ENCODE measurements around the gene ZXDC. TPM values are rescaled to one million over a fixed set of nuclear protein-coding genes. Genes with fewer than 3 reads are reported as not detected.

The ZXDC gene
- total and polyA plus RNA-seq, 2 donors (not counting 1 experiment from before 2014, with no cell fraction given): 38.9 to 70.9 TPM

DNA sequence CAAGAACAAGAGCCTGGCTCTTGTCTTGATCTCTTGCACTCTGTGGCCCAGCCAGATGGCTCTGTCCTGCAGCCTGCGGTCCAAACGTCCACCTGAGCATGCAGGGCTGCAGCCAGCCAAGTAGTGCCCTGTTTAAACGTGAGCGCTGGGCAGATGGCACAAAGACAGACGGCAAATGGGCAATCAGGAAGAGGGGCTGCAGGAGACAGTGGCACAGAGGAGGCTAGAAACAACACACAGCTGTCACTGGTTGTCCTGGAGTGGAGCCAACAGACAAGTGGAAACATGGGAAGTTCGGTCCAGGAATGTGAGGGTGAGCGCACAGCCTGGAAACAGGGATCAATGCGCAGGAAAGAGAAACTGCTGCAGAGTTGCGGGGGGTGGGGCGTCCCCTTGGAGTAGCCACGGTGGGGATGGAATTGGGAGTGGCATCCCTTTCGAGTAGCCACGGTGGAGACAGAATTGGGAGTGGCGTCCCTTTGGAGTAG, 10.7 kb upstream of the ZXDC start:
- no peaks in the 10 kb centered on the region for H4K20me1 ChIP-seq (ENCODE audit: control insufficient read depth, insufficient read depth, low read length, poor library complexity, severe bottlenecking)
- no peak overlapping the region for H3K4me3 Mint-ChIP-seq

DNA sequence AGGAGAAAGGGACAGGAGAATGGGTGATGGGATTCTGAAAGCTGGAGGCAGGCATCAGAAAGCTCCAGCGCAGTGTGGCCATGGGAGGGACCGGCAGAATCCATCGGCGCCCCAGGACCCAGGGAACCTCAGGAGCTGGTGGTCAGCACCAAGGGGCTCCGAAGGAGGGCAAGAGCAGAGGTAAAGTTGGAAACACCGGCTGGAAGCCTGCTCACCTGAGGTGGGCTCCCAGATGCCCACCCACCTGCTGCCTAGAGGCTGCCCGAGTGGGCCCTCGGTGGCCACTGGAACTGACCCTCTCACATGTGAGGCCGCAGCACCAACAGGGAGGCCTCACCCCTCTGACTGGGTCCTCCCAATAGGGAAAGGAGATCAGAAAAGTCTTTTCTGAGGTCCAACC, 10.3 kb upstream of the ZXDC start:
- peaks cover 9% of the 10 kb centered on the region for H3K27me3 Mint-ChIP-seq
- H3K27ac Mint-ChIP-seq: no peak overlapping the region
- peaks cover 5 to 6% of the 10 kb centered on the region in 2 donors for H3K4me1 ChIP-seq (ENCODE audit: control insufficient read depth in 2 of 2, insufficient read depth in 2 of 2, low read length in 2 of 2)
- CTCF ChIA-PET: no interaction called here
- H3K4me3 ChIP-seq (ENCODE audit: control extremely low read depth in 1 of 5, extremely low read depth in 1 of 5, insufficient read depth in 1 of 5, low read depth in 2 of 5, low read length in 4 of 5): no peak overlapping the region
- H2AFZ ChIP-seq (ENCODE audit: insufficient read depth, low read depth, low read length, poor library complexity, severe bottlenecking): no peak overlapping the region
- no peaks in the 10 kb centered on the region for H3K79me2 ChIP-seq (ENCODE audit: control insufficient read depth, insufficient read depth, low read length)
- H3K4me2 ChIP-seq (replicated peaks; ENCODE audit: low read depth, low read length, poor library complexity, severe bottlenecking): no peak overlapping the region
- WGBS (ENCODE audit: insufficient coverage): 96% methylated on average over 7 of the region's 9 CpGs
- TF ChIP-seq EZH2 (IDR thresholded peaks at IDR 0.05; ENCODE audit: borderline replicate concordance, insufficient read depth, low read depth, low read length, poor library complexity, severe bottlenecking): no peak
- TF ChIP-seq, protein P1, sequence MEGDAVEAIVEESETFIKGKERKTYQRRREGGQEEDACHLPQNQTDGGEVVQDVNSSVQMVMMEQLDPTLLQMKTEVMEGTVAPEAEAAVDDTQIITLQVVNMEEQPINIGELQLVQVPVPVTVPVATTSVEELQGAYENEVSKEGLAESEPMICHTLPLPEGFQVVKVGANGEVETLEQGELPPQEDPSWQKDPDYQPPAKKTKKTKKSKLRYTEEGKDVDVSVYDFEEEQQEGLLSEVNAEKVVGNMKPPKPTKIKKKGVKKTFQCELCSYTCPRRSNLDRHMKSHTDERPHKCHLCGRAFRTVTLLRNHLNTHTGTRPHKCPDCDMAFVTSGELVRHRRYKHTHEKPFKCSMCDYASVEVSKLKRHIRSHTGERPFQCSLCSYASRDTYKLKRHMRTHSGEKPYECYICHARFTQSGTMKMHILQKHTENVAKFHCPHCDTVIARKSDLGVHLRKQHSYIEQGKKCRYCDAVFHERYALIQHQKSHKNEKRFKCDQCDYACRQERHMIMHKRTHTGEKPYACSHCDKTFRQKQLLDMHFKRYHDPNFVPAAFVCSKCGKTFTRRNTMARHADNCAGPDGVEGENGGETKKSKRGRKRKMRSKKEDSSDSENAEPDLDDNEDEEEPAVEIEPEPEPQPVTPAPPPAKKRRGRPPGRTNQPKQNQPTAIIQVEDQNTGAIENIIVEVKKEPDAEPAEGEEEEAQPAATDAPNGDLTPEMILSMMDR (IDR thresholded peaks at IDR 0.05): no peak
- H3K9ac ChIP-seq (ENCODE audit: low read length): no peak overlapping the region
- intact Hi-C loops (cut with micrococcal nuclease): no loop called here
- no peaks in the 10 kb centered on the region for H3K9me3 ChIP-seq (ENCODE audit: control extremely low read depth in 1 of 3, control insufficient read depth in 2 of 3, insufficient read depth in 1 of 3, low read length in 2 of 3)
- H3K4me3 Mint-ChIP-seq: no peak overlapping the region
- H3K27me3 ChIP-seq (replicated peaks in 1 of 4; ENCODE audit: control extremely low read depth in 1 of 4, control insufficient read depth in 3 of 4, insufficient read depth in 4 of 4, low read length in 3 of 4): no peaks in the 10 kb centered on the region
- H3K4me1 Mint-ChIP-seq: peaks cover 3% of the 10 kb centered on the region
- ATAC-seq (ENCODE audit: low read depth) (no peak), DNase-seq (no peak)
- no peaks in the 10 kb centered on the region for H4K20me1 ChIP-seq (ENCODE audit: control insufficient read depth, insufficient read depth, low read length, poor library complexity, severe bottlenecking)
- H3K9me3 Mint-ChIP-seq (ENCODE audit: insufficient read depth): no peaks in the 10 kb centered on the region
- POLR2A ChIA-PET: no interaction called here
- no peak overlapping the region for H3K27ac ChIP-seq (ENCODE audit: low read length in 2 of 2)
- H3K36me3 ChIP-seq (replicated peaks in 1 of 2; ENCODE audit: control extremely low read depth in 1 of 2, control insufficient read depth in 1 of 2, extremely low read depth in 1 of 2, insufficient read depth in 2 of 2, low read length in 1 of 2): no peaks in the 10 kb centered on the region

More for the DNA sequence above, 10.7 kb upstream of the ZXDC start:
- Histone ChIP-seq H3K36me3 (replicated peaks in 1 of 2; ENCODE audit: control extremely low read depth in 1 of 2, control insufficient read depth in 1 of 2, extremely low read depth in 1 of 2, insufficient read depth in 2 of 2, low read length in 1 of 2) (no peaks in the 10 kb centered on the region), H3K4me1 (ENCODE audit: control insufficient read depth in 2 of 2, insufficient read depth in 2 of 2, low read length in 2 of 2) (peaks cover 5 to 6% of the 10 kb centered on the region in 2 donors), H3K9me3 (ENCODE audit: control extremely low read depth in 1 of 3, control insufficient read depth in 2 of 3, insufficient read depth in 1 of 3, low read length in 2 of 3) (no peaks in the 10 kb centered on the region), H3K27ac (ENCODE audit: low read length in 2 of 2) (no peak overlapping the region), H3K27me3 (replicated peaks in 1 of 4; ENCODE audit: control extremely low read depth in 1 of 4, control insufficient read depth in 3 of 4, insufficient read depth in 4 of 4, low read length in 3 of 4) (no peaks in the 10 kb centered on the region), H2AFZ (ENCODE audit: insufficient read depth, low read depth, low read length, poor library complexity, severe bottlenecking) (no peak overlapping the region), H3K4me3 (ENCODE audit: control extremely low read depth in 1 of 5, extremely low read depth in 1 of 5, insufficient read depth in 1 of 5, low read depth in 2 of 5, low read length in 4 of 5) (no peak overlapping the region), H3K4me2 (replicated peaks; ENCODE audit: low read depth, low read length, poor library complexity, severe bottlenecking) (no peak overlapping the region), H3K9ac (ENCODE audit: low read length) (no peak overlapping the region), H3K79me2 (ENCODE audit: control insufficient read depth, insufficient read depth, low read length) (no peaks in the 10 kb centered on the region)
- H3K9me3 Mint-ChIP-seq (ENCODE audit: insufficient read depth): no peaks in the 10 kb centered on the region
- ATAC-seq (ENCODE audit: low read depth): no peak
- intact Hi-C loops (cut with micrococcal nuclease): no loop called here
- POLR2A ChIA-PET: no interaction called here
- CTCF ChIA-PET: no interaction called here
- no peak overlapping the region for H3K27ac Mint-ChIP-seq
- peaks cover 9% of the 10 kb centered on the region for H3K27me3 Mint-ChIP-seq
- 98% methylated on average over 13 of the region's 14 CpGs for WGBS (ENCODE audit: insufficient coverage)
- peaks cover 3% of the 10 kb centered on the region for H3K4me1 Mint-ChIP-seq
- no peak for DNase-seq
- no peak for TF ChIP-seq EZH2 (IDR thresholded peaks at IDR 0.05; ENCODE audit: borderline replicate concordance, insufficient read depth, low read depth, low read length, poor library complexity, severe bottlenecking)
- TF ChIP-seq, protein P1 (IDR thresholded peaks at IDR 0.05): no peak
